Stimulated activated CD4-positive, alpha-beta T cell treated with anti-CD3 and anti-CD28 coated beads, Interleukin-4, amount 100 ng/mL, for 24 hours (primary cell): ENCODE measurements around the gene MS4A4E.
"Not testable (repeated sequence)": the region's sequence is repeated elsewhere in the genome, so short reads cannot be mapped to it uniquely, and the experiment has no call there.

Experiments used
- DNase-seq: peaks from one replicate; pipeline ENCODE4 v3.0.0-alpha.2; 2020

MS4A4E gene

DNA sequence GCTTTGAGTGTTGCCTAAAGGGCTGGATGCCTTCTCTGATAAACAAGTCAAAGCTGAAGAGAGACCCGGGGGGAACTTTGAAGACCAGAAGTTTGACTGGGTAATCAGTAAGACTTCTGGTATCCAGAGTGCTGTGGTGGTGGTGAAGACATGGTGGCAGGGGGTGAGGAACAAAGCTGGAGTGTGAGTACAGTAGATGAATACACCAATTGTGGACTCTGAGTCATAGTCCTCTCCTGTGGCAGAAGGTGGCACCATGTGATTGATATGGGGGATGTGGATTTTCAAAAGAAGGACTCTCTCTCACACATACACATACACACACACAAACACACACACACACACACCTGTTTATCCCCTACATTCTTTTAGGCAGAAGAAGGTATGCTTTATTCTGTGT lies 72.4 kb downstream of the MS4A4E start:
- DNase-seq = no peak

DNA sequence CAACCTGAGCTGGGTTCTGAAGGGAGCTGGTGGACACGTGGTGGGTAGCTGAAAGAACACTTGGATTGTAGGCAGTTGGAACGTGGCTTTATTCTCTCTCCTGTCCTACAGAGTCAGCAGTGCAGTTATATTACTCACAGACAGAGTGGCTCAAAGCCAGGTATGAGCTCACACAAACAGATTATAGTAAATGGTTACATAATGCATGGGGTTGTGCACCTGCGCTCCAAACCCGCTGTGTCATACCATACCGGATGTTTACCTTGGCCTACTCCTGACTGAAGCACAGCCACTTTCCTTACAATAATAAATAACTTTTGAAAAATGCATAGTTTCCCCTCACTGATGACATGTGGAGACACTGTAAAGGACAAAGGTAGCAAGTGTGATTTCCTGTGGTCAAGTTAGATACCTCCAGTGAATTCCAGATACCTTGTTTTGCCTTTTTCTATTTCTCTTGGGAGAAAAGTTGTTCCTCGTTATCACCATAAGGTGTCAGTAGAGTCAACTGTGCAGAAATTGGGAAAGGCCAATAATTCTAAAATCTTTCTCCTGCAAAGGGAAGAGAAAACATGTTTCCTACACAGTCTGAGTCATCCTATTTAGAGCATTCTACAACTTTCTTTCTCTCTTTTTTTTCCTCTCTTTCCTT lies 73.5 kb downstream of the MS4A4E start:
- no peak for DNase-seq

DNA sequence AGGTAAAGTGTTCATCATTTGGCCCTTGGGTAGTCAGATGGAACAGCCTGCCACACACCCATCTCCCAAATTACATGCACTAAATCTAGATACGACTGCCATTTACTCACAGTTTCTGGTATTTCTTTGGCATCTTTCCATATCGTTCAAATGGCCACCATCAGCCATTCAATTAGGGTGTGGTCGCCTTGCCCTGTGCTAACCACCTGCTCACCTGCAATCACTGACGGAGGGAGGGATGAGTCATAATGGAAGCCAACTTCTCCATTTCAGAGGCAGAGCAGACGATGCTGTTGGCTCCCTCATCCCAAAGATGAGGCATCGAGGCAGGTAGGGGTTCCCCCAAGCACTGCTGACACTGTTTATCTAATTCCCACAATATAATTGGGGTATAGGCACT lies 74.6 kb downstream of the MS4A4E start:
- no peak for DNase-seq

DNA sequence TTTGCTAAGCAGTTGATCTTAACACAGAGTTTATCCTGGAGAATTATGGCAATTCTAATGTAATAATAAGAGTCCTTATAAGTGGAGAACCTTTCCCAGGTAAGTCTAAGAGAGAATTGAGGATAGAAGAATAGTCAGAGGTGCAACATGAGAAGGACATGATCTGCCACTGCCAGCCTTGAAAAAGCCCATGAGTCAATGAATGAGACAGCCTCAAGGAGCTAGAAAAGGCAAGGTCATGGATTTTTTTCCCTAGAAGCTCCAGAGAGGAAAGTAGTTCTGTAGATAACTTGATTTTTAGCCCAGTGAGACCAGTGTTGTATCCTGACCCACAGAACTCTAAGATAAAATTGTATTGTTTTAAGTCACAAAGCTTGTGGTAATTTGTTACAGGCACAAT lies 77.0 kb downstream of the MS4A4E start:
- DNase-seq = no peak

DNA sequence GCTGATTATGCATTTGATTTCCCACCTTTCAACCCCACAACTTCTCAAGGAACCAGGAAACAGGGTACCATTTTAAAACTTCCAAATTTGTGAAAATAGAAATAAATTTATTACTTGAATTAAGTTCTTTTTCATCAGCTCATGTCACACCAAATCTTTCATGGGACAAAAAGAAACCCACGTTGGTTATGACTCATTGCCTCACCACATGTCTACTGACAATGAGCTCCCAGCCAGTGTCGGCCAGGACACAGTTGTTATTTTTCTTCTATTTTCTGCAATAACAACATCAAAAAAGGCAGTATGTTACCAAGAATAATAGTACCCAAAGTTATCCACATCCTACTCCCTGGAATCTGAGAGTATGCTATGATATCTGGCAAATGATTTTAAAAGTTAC lies 77.4 kb downstream of the MS4A4E start:
- DNase-seq = no peak

DNA sequence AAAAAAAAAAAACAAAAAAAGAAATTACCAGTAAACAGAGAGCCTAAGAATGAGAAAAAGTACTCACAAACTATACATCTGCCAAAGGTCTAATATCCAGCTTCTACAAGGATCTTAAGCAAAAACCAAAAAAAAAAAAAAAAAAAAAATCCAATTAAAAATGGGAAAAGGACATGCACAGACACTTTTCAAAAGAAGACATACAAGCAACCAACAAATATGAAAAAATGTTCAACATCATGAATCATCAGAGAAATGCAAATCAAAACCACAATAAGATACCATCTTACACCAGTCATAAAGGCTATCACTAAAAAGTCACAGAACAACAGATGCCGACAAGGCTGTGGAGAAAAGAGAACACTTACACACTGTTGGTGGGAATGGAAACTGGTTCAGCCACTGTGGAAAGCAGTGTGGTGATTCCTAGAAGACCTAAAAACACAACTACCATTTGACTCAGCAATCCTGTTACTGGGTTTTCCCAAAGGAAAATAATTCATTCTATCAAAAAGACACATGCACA lies 78.3 kb downstream of the MS4A4E start:
- DNase-seq = peak; percentile 7

DNA sequence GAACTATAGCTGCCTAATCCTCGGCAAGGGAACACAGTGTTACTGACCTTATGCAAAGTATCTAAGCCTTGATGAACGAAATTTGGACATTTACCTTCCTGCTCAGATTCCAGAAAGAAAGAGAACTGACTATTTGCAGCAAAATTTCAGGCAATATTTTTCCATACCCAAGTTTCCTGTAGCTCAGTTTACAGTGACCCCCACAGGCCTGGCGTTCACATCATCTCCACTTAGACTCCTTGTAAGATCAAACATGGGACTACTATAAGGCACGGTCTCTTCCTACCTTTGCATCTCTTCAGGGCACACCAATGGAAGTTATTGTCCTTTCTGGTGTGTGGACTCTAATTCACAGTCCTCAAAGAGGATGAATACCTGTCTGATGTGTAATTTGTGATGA lies 81.2 kb downstream of the MS4A4E start:
- DNase-seq = no peak

DNA sequence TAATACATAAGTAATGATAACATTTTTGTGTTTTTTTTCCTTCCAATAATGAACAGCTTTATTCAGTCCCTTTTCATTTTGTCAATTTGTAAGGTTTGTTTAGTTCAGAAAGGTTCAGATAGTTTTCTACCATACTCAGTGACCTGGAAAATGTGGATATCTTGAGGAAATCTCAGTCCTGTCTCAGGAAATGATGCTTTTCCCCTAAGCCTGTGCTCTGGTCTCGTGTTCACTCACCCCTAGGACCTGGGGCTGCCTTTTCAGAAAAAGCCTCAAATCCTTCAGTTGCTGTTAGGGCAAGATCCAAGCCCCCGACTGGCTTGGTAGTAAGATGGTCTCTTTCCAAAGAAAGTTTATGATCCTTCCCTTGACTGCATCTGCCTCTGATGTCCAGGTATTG lies 81.8 kb downstream of the MS4A4E start:
- no peak for DNase-seq

DNA sequence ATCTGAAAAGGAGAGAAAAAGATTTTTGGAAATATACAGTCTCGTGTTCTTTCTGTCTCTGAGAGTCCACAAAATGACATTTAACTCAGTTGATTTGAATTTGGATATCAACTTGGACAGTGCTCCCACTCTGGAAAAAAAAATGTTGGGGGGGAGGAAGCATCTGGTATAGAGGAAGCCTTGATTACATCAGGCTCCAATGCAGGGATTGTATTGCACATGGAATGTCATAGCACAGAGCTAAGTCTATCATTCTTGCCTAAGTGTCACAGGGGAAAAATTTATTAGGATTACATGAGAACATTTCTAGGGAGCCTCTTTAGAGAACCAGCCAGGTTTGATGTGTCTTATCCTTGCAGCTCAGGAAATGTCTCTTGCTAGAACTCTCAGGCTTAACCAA lies 83.1 kb downstream of the MS4A4E start:
- DNase-seq = no peak

DNA sequence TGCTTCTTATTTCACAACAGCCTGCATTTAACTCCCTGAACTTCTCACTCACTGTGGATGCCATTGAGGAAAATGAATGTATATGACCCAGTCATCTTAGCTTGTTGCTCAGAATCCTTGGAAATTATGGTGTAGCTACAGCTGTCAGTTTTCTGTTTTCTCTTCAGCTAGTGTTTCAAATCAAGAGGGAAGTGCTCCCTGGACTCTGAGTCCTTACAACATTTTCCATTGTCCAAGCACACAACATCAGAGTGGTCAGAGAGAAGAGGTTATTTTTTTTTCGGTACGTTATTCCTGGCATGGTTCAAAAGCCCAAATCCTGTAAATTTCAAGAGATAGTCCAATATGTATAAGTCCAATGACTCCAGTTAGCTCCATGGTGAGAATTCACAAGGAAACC lies 83.7 kb downstream of the MS4A4E start:
- DNase-seq = no peak

DNA sequence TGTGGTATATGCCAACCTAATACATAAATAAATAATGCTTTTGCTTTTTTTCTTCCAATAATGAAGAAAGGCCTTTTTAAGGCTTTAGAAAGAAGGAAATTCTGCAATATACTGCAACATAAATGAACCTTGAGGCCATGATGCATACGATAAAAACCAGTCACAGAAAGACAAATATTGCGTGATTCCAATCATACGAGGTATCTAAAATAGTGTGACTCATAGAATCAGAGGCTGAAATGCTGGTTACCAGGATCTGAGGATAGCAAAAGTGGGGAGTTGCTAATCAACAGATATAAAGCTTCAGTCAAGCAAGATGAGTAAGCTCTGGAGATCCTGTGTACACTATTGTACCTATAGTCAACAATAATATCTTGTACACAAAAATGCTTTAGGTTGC lies 84.3 kb downstream of the MS4A4E start:
- no peak for DNase-seq

DNA sequence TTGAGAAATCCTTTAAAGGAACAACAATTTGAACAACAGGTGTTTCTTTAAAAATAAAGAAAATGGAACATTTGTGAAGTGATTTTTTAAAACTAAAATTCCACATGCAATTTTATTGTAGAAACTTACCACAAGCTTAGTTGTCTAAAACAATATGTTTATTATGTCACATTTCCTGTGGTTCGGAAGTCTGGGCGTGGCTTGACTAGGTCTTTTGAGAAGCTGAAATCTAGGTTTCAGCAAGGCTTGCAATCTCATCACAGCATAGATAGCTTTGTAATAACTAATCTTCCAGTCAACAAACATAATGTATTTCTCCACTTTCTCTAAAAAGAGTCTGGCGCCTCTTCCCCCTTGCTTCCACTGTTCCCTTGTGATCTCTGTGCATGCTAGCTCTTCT lies 87.0 kb downstream of the MS4A4E start:
- DNase-seq = no peak

DNA sequence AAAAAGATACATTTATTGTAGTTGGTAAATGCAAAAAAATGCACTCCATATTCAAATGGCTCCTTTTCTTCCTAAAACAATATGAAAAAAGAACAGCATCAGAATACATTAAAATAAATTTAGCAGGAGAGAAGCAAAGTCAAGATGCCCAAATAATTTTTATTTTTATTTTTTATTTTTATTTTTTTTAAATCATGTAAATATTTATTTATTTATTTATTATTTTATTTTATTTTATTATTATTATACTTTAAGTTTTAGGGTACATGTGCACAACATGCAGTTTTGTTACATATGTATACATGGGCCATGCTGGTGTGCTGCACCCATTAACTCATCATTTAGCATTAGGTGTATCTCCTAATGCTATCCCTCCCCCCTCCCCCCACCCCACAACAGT lies 90.2 kb downstream of the MS4A4E start:
- not testable (repeated sequence) for DNase-seq

DNA sequence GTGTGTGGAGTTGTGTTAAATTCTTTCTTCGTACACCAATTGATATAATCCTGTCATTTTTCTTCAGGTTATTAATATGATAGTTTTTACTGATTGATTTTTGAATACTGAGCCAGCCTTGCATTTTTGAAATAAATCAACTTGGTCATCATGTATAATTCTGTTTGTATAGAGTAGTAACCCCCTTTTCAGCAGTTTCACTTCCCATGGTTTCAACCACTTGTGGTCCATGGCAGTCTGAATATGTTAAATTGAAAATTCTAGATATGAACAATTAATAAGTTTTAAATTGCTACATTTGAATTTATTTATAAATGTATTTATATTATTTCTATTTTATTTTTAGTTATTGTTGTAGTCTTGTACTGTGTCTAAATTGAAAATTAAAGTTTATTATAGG lies 92.7 kb downstream of the MS4A4E start:
- DNase-seq = no peak
